Sigmoid colon (tissue), 7 donors: ENCODE measurements around the gene ACR. TPM values are rescaled to one million over a fixed set of nuclear protein-coding genes. Genes with fewer than 3 reads are reported as not detected.
"Not testable (repeated sequence)": the region's sequence is repeated elsewhere in the genome, so short reads cannot be mapped to it uniquely, and the experiment has no call there.

ENCODE experiments used
- DNase-seq: peaks from one replicate; pipeline ENCODE4 v3.0.0-alpha.2; 2019
- H3K27ac ChIP-seq, 4 donors: fragments of 200-600 bp; sonication (generic); one replicate each; pipeline ENCODE4 v1.5.1; 2016 to 2019; ENCODE audit warnings: mild to moderate bottlenecking in 1 of 4
- H3K27me3 ChIP-seq, 3 donors: fragments of 200-600 bp; sonication (generic); one replicate each; pipeline ENCODE4 v1.5.1; 2019; ENCODE audit warnings: mild to moderate bottlenecking in 1 of 3
- H3K36me3 ChIP-seq, 4 donors: fragments of 200-600 bp; sonication (generic); one replicate each; pipeline ENCODE4 v1.5.1; 2016 to 2019
- H3K4me1 ChIP-seq, 4 donors: fragments of 200-600 bp; sonication (generic); one replicate each; pipeline ENCODE4 v1.5.1; 2017 to 2019
- H3K4me3 ChIP-seq, 4 donors: fragments of 200-600 bp; sonication (generic); one replicate each; pipeline ENCODE4 v1.5.1; 2017 to 2019; ENCODE audit warnings: mild to moderate bottlenecking in 2 of 4, moderate library complexity in 1 of 4
- H3K9me3 ChIP-seq, 4 donors: fragments of 200-600 bp in 3 of 4; sonication (generic) in 3 of 4; one replicate each; pipeline versions ENCODE4 v1.5.1 to v1.6.1; 2013 to 2019
- CTCF ChIP-seq, 4 experiments: fragments of 450-650 bp in 3 of 4; fragments of 200-600 bp in 1 of 4; IDR thresholded peaks; one replicate each; pipeline ENCODE4 v1.5.1; 2016 to 2019; ENCODE audit warnings: antibody characterized with exemption in 4 of 4, mild to moderate bottlenecking in 3 of 4, moderate library complexity in 2 of 4
- EP300 ChIP-seq, 4 donors: sonication (generic); formaldehyde crosslinking; IDR thresholded peaks; one replicate each; pipeline ENCODE4 v1.6.1; 2017; ENCODE audit warnings: antibody characterized with exemption in 4 of 4
- POLR2A ChIP-seq, 2 donors: fragments of 450-650 bp; IDR thresholded peaks; one replicate each; pipeline ENCODE4 v1.6.1; 2016; ENCODE audit warnings: antibody characterized with exemption in 2 of 2, mild to moderate bottlenecking in 2 of 2, moderate library complexity in 2 of 2
- POLR2AphosphoS5 ChIP-seq, 4 donors: sonication (generic); formaldehyde crosslinking; IDR thresholded peaks; one replicate each; pipeline ENCODE4 v1.6.1; 2017; ENCODE audit warnings: antibody characterized with exemption in 4 of 4
- WGBS, 2 donors: extraction: QIAGEN DNeasy Blood & Tissue Kit; methylation state at CpG; one replicate each; pipeline ENCODE4 v1.1.7; 2013; 5-methylcytosine and 5-hydroxymethylcytosine counted together
- intact Hi-C: fragments of 100-400 bp; cut with DNase I; formaldehyde crosslinking; loops from one replicate; pipeline ENCODE4 v1.15.1; 2023
- polyA plus RNA-seq, 3 donors: library from polyadenylated mRNA; stranded (reverse); fragments of 200-250 nt; gene quantifications; one replicate each; pipeline ENCODE4 v1.2.3, GENCODE V29; 2013
- total RNA-seq, 4 donors: library from RNA; depleted of rRNA; stranded (reverse); fragments of >200 nt; gene quantifications; one replicate each; pipeline ENCODE4 v1.1.0, GENCODE V29; 2016
- donor health status: healthy with polysubstance abuse.
- donor health status: Bipolar disorder and iron deficiency.
- donor health status: healthy.

Gene ACR
- total and polyA plus RNA-seq, 7 donors: 0.06 to 0.68 TPM; not detected in 5

- Histone ChIP-seq H3K9me3 (no peaks in the 10 kb centered on the region), H3K4me3 (no peak overlapping the region), H3K36me3 (no peaks in the 10 kb centered on the region), H3K27me3 (peaks cover 0 to 8% (median 3%) of the 10 kb centered on the region in 3 donors), H3K4me1 (no peaks in the 10 kb centered on the region), H3K27ac (no peak overlapping the region)
- intact Hi-C loops: no loop called here
- no peak for DNase-seq
- TF ChIP-seq CTCF (IDR thresholded peaks at IDR 0.05): no peak
- no peak for TF ChIP-seq POLR2A (IDR thresholded peaks at IDR 0.05)
- TF ChIP-seq POLR2AphosphoS5 (IDR thresholded peaks at IDR 0.05): no peak
- no peak for TF ChIP-seq EP300 (IDR thresholded peaks at IDR 0.05)
- WGBS, 2 donors: 84 to 87% methylated on average over 17 of the region's 17 CpGs
Measured at GRCh38 chr22:50739279-50739691, 1.3 kb downstream of the ACR start.

GRCh38 chr22:50739894-50740293 is 1.9 kb downstream of the ACR start:
- Histone ChIP-seq H3K27ac (no peak overlapping the region), H3K9me3 (no peaks in the 10 kb centered on the region), H3K4me3 (no peak overlapping the region), H3K36me3 (no peaks in the 10 kb centered on the region), H3K27me3 (peaks cover 0 to 8% (median 3%) of the 10 kb centered on the region in 3 donors), H3K4me1 (no peaks in the 10 kb centered on the region)
- WGBS, 2 donors: 82 to 85% methylated on average over 12 of the region's 12 CpGs
- intact Hi-C loops: no loop called here
- DNase-seq: no peak
- TF ChIP-seq EP300 (IDR thresholded peaks at IDR 0.05) (no peak), CTCF (IDR thresholded peaks at IDR 0.05) (no peak), POLR2A (IDR thresholded peaks at IDR 0.05) (no peak), POLR2AphosphoS5 (IDR thresholded peaks at IDR 0.05) (no peak)

- H3K9me3 ChIP-seq, H3K4me1 ChIP-seq, intact Hi-C loops, H3K27ac ChIP-seq, H3K36me3 ChIP-seq, H3K27me3 ChIP-seq, DNase-seq, H3K4me3 ChIP-seq: not testable (repeated sequence)
- 90 to 94% methylated on average over 5 of the region's 5 CpGs for WGBS, 2 donors
Measured at GRCh38 chr22:50740714-50741113, 2.7 kb downstream of the ACR start.

- intact Hi-C loops, H3K27me3 ChIP-seq, H3K4me3 ChIP-seq, H3K36me3 ChIP-seq, H3K9me3 ChIP-seq, H3K27ac ChIP-seq, H3K4me1 ChIP-seq, DNase-seq: not testable (repeated sequence)
- WGBS, 2 donors: 80 to 84% methylated on average over 11 of the region's 12 CpGs
Measured at GRCh38 chr22:50744424-50744823, 6.4 kb downstream of the ACR start.

- H3K4me3 ChIP-seq, H3K27me3 ChIP-seq, intact Hi-C loops, H3K27ac ChIP-seq, DNase-seq, H3K9me3 ChIP-seq, H3K4me1 ChIP-seq, H3K36me3 ChIP-seq: not testable (repeated sequence)
- 81 to 89% methylated on average over 1 of the region's 1 CpG for WGBS, 2 donors
Measured at GRCh38 chr22:50747521-50747920, 9.5 kb downstream of the ACR start.

GRCh38 chr22:50748630-50749029 is 10.6 kb downstream of the ACR start:
- H3K27ac ChIP-seq, H3K4me3 ChIP-seq, H3K27me3 ChIP-seq, H3K9me3 ChIP-seq, H3K4me1 ChIP-seq, DNase-seq, H3K36me3 ChIP-seq, intact Hi-C loops: not testable (repeated sequence)
- WGBS, 2 donors: 55 to 83% methylated on average over 12 to 13 of the region's 13 CpGs

GRCh38 chr22:50749302-50750074 is 11.5 kb downstream of the ACR start:
- intact Hi-C loops, H3K4me1 ChIP-seq, H3K27me3 ChIP-seq, H3K27ac ChIP-seq, H3K4me3 ChIP-seq, H3K36me3 ChIP-seq, DNase-seq, H3K9me3 ChIP-seq: not testable (repeated sequence)
- 66 to 78% methylated on average over 9 of the region's 9 CpGs for WGBS, 2 donors

GRCh38 chr22:50755251-50755650 is 17.2 kb downstream of the ACR start:
- H3K27ac ChIP-seq, H3K27me3 ChIP-seq, DNase-seq, H3K36me3 ChIP-seq, H3K4me3 ChIP-seq, H3K4me1 ChIP-seq, H3K9me3 ChIP-seq, intact Hi-C loops: not testable (repeated sequence)
- WGBS, 2 donors: 90 to 92% methylated on average over 20 of the region's 20 CpGs

- peak overlapping the region in 3 of 4 donors; percentile 49 to 54 (median 50) for H3K4me3 ChIP-seq
- DNase-seq, H3K36me3 ChIP-seq, H3K9me3 ChIP-seq, H3K4me1 ChIP-seq, H3K27ac ChIP-seq, intact Hi-C loops, H3K27me3 ChIP-seq: not testable (repeated sequence)
- 19 to 29% methylated on average over 8 to 9 of the region's 9 CpGs for WGBS, 2 donors
Measured at GRCh38 chr22:50756406-50756805, 18.4 kb downstream of the ACR start.
